Esophagus (tissue), 2 donors: ENCODE data around the gene C11orf52. TPM values are rescaled to one million over a fixed set of nuclear protein-coding genes. Genes with fewer than 3 reads are reported as not detected.

Experiments
- H3K27ac ChIP-seq, 2 donors: one replicate each; pipeline ENCODE4 v1.5.1; 2013; ENCODE audit warnings: low read depth in 2 of 2, mild to moderate bottlenecking in 2 of 2, inconsistent platforms in 1 of 2, low read length in 1 of 2, moderate library complexity in 1 of 2
- H3K27me3 ChIP-seq, 2 donors: one replicate each; pipeline ENCODE4 v1.6.1; 2013; ENCODE audit warnings: low read length in 2 of 2, control low read depth in 1 of 2, mild to moderate bottlenecking in 1 of 2; ENCODE audit not compliant: insufficient read depth in 2 of 2, control insufficient read depth in 1 of 2
- H3K36me3 ChIP-seq, 2 donors: one replicate each; pipeline ENCODE4 v1.6.1; 2013; ENCODE audit warnings: low read length in 1 of 2; ENCODE audit not compliant: control insufficient read depth in 2 of 2, insufficient read depth in 2 of 2
- H3K4me1 ChIP-seq, 2 donors: one replicate each; pipeline ENCODE4 v1.6.1; 2013; ENCODE audit warnings: low read length in 1 of 2; ENCODE audit not compliant: control insufficient read depth in 2 of 2, insufficient read depth in 2 of 2
- H3K4me3 ChIP-seq, 2 donors: one replicate each; pipeline ENCODE4 v1.5.1; 2013; ENCODE audit warnings: low read length in 2 of 2, mild to moderate bottlenecking in 2 of 2, low read depth in 1 of 2, moderate library complexity in 1 of 2
- H3K9me3 ChIP-seq, 2 donors: one replicate each; pipeline ENCODE4 v1.6.1; 2013; ENCODE audit warnings: mild to moderate bottlenecking in 2 of 2, low read depth in 1 of 2, low read length in 1 of 2, moderate library complexity in 1 of 2; ENCODE audit not compliant: control insufficient read depth in 2 of 2, insufficient read depth in 1 of 2
- WGBS, 2 donors: extraction: QIAGEN DNeasy Blood & Tissue Kit; methylation state at CpG; one replicate each; pipeline ENCODE4 v1.1.7; 2013; 5-methylcytosine and 5-hydroxymethylcytosine counted together
- polyA plus RNA-seq, 2 donors: library from polyadenylated mRNA; stranded (reverse); fragments of 200-250 nt; gene quantifications; one replicate each; pipeline ENCODE4 v1.2.3, GENCODE V29; 2013
- donor health status: healthy with polysubstance abuse.
- donor health status: Bipolar disorder and iron deficiency.

Gene C11orf52
- polyA plus RNA-seq, 2 donors = 6.5 to 6.6 TPM

DNA sequence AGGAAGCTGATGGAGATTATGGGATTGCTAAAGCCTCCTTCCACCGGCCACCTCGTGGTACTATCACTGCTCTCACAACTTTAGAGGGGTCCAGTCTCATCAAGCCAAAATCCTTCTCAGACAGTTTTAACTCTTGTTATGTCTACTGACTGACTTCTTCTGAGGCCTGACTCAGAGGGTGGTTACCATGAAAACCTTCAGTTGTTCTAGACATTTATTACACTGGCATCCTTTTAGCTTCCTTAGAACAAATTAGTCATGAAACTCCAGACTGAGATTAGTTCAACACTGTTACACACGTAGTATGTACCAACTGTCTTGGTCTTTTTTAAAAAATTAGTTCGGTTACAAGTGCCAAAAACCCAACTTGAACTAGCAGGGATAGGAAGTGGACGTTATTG, 25.9 kb downstream of the C11orf52 start:
- Histone ChIP-seq H3K4me3 (no peak overlapping the region), H3K27ac (no peak overlapping the region), H3K4me1 (no peaks in the 10 kb centered on the region), H3K27me3 (no peaks in the 10 kb centered on the region), H3K9me3 (no peaks in the 10 kb centered on the region), H3K36me3 (no peaks in the 10 kb centered on the region)
- 59 to 60% methylated on average over 5 of the region's 5 CpGs for WGBS, 2 donors

DNA sequence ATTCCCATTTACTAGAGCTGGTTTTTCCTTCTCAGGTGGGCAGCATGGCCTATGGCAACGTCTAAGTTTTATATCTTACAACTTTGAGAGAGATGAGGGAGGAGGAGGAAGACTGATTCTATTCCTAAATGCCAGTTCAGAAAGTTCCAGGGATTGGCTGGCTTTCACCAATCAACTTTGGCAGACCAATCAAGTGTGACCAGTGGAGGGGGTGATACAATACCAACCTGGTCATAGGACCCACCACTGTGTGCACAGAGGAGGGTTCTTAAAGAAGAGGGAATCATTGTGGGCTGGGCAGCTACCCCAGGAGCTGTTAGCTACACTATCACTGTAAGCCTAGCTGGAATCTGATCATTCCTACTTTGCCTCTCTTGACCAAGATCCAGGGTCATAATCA, 26.5 kb downstream of the C11orf52 start:
- Histone ChIP-seq H3K27ac (peak overlapping the region in 1 of 2 donors; percentile 22), H3K36me3 (no peaks in the 10 kb centered on the region), H3K4me1 (no peaks in the 10 kb centered on the region), H3K9me3 (no peaks in the 10 kb centered on the region), H3K4me3 (no peak overlapping the region), H3K27me3 (no peaks in the 10 kb centered on the region)
- 62 to 80% methylated on average over 1 of the region's 1 CpG for WGBS, 2 donors

DNA sequence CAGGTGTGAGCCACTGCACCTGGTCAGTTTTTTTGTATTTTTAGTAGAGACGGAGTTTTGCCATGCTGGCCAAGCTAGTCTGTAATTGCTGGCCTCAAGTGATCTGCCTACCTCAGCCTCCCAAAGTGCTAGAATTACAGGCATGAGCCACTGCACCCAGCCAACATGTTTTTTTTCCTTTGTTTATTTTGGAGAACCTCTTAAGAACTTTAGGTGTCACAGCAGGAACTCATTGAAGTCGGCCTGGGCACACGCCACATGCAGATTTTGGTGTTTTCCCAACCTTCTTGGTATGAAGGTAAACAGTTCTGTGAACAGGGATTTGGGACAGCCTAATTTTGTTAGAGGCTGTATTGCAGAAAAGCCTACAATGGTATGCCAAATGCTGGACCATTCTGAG, 27.8 kb downstream of the C11orf52 start:
- H3K27me3 ChIP-seq = no peaks in the 10 kb centered on the region
- no peaks in the 10 kb centered on the region for H3K36me3 ChIP-seq
- no peak overlapping the region for H3K27ac ChIP-seq
- H3K4me3 ChIP-seq = no peak overlapping the region
- 55 to 65% methylated on average over 3 of the region's 3 CpGs for WGBS, 2 donors
- no peaks in the 10 kb centered on the region for H3K4me1 ChIP-seq
- no peaks in the 10 kb centered on the region for H3K9me3 ChIP-seq

DNA sequence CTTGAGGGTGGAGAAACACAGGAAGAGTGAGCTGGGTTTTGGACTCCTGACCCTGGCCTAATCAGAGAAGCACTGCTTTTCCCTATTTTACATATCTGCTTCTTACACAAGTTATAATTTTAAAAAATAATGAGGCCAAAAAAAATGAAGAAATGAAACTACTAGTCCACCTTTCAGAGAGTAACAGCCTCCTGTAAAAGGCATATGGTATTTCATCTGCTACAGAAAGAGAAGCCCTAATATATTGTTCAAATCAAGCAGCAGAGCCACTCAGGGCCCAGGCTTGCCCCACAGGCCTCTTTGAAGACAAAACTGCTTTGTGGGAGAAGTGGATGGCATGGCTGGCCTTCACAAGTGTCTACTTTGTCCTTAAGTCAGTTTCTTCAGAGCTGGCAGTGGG, 28.4 kb downstream of the C11orf52 start:
- H3K4me3 ChIP-seq = no peak overlapping the region
- no peaks in the 10 kb centered on the region for H3K36me3 ChIP-seq
- H3K27ac ChIP-seq = no peak overlapping the region
- H3K27me3 ChIP-seq = no peaks in the 10 kb centered on the region
- H3K9me3 ChIP-seq = no peaks in the 10 kb centered on the region
- no peaks in the 10 kb centered on the region for H3K4me1 ChIP-seq

DNA sequence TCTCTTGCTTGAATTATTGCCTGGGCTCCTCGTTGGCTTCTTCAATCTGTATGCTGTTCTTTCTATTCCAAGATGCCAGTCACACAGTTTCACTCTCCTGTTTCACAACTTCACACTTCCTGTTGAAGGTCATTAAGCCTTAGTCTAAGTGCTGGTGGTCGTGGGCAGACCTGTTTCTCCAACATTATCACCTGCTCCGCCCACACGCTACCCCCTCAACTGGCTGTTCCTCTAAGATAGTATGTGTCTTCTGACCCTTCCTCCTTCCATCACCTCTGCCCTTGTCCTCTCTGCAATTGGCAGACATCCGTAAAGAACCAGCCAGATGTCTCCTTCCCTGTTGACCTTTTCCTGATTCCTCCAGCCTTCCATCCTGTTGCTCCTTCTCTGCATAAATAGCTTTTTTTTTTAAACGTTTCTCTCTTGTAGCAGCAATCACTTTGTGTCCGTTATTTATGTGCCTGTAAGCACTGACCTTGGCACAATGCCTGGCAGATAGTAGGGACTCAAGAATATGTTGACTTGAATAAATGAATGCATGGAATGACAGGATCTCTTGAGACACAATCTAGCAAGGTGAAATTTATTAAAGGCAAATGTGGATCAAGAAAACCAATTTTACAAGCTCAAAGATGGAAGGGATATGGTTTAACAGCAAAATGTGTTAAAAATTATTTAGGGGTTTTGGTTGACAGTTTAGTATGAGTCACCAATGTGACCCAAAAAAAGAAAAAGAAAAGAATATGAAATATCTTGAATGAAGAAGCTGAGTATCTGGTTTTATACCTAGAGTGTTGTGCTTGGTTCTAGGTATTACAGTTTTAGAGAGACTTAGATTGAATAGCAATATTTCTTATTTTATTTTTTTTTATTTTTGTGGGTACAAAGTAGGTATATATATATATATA, 31.1 kb downstream of the C11orf52 start:
- no peaks in the 10 kb centered on the region for H3K36me3 ChIP-seq
- H3K4me1 ChIP-seq = no peaks in the 10 kb centered on the region
- H3K27me3 ChIP-seq = no peaks in the 10 kb centered on the region
- WGBS, 2 donors = 63 to 66% methylated on average over 7 of the region's 7 CpGs
- H3K4me3 ChIP-seq = no peak overlapping the region
- no peak overlapping the region for H3K27ac ChIP-seq
- no peaks in the 10 kb centered on the region for H3K9me3 ChIP-seq

DNA sequence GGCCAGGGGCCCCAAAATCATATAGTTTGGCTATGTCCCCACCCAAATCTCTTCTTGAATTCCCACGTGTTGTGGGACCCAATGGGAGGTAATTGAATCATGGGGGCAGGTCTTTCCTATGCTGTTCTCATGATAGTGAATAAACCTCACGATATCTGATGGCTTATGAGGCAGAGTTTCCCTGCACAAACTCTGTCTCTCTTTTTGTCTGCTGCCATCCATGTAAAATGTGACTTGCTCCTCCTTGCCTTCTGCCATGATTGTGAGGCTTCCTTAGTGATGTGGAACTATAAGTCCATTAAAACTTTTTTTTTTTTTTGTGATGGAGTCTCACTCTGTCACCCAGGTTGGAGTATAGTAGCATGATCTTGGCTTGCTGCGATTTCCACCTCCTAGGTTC, 32.9 kb downstream of the C11orf52 start:
- no peaks in the 10 kb centered on the region for H3K4me1 ChIP-seq
- H3K4me3 ChIP-seq = no peak overlapping the region
- H3K27ac ChIP-seq = no peak overlapping the region
- no peaks in the 10 kb centered on the region for H3K9me3 ChIP-seq
- no peaks in the 10 kb centered on the region for H3K27me3 ChIP-seq
- 93 to 94% methylated on average over 3 of the region's 3 CpGs for WGBS, 2 donors
- no peaks in the 10 kb centered on the region for H3K36me3 ChIP-seq

DNA sequence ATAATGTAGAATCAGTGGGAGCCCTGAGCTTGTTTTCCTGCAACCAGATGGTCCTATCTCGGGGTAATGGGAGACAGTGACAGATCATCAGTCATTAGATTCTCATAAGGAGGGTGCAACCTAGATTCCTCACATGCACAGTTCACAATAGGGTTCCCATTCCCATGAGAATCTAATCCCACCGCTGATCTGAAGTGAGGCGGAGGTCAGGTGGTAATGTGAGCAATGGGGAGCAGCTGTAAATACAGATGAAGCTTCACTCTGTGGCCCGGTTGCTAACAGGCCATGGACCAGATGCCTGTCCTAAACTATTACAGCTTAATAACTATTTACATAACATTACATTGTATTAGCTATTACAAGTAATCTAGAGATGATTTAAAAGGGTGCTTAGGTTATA, 35.4 kb downstream of the C11orf52 start:
- WGBS, 2 donors = 94% methylated on average over 4 of the region's 4 CpGs
- H3K4me3 ChIP-seq = no peak overlapping the region
- no peak overlapping the region for H3K27ac ChIP-seq
- no peaks in the 10 kb centered on the region for H3K27me3 ChIP-seq
- H3K4me1 ChIP-seq = no peaks in the 10 kb centered on the region
- H3K36me3 ChIP-seq = no peaks in the 10 kb centered on the region
- H3K9me3 ChIP-seq = no peaks in the 10 kb centered on the region

DNA sequence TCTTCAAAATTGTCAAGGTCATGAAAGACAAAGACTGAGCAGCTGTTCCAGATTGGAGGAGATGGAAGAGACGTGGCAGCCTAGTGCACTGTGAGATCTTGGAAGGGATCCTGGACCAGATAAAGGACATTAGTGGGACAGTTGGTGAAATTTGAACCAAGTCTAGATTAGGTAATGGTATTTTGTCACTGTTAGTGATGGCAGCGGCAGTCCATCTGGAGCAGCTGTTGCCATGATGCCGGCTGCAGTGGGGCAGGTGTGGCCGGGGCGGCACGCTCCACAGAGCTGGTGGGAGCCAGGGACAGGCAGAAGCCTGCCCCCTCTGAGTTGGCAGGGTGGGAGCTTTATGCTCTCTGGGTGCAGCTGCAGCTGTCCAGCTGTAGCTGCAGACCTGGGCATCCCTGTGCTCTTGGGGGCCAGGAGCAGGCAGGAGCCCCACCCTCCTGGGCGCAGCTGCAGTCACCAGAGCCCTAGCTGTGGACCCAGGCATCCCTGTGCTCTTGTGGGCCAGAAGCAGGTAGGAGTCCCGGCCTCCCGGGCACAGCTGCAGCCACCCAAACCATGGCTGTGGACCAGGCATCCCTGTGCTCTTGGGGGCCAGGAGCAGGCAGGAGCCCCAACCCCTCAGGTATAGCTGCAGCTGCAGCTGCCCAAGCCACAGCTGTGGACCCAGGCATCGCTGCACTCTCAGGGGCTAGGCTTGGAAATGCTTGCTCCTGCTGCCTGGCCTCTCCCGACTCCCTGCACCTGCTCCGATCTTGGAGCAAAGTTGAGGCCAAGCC, 39.1 kb downstream of the C11orf52 start:
- Histone ChIP-seq H3K9me3 (no peaks in the 10 kb centered on the region), H3K27ac (no peak overlapping the region), H3K4me1 (no peaks in the 10 kb centered on the region), H3K36me3 (no peaks in the 10 kb centered on the region), H3K27me3 (no peaks in the 10 kb centered on the region), H3K4me3 (no peak overlapping the region)
- 91 to 93% methylated on average over 12 of the region's 12 CpGs for WGBS, 2 donors

DNA sequence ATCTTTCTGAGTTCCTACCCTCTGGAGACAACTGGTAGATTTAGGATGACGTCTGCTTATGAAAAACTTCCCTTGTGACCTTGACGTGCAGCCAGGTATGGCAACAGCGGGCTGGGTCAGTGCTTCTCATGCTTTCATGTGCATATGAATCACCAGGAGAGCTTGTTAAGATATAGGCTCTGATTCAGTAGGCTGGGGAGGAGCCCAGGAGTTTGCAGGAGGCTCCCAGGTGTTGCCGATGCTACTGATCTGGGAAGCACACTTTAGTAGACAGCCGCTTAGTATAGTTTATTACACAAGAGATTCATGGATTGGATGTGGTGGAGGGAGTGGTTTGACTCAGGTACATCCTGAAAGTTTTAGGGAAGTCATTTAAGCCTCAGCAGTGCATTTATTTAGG, 42.2 kb downstream of the C11orf52 start:
- 42 to 53% methylated on average over 5 of the region's 5 CpGs for WGBS, 2 donors
- peak overlapping the region in 1 of 2 donors; percentile 34 for H3K27ac ChIP-seq
- no peak overlapping the region for H3K4me3 ChIP-seq
- no peaks in the 10 kb centered on the region for H3K27me3 ChIP-seq
- no peaks in the 10 kb centered on the region for H3K36me3 ChIP-seq
- H3K9me3 ChIP-seq = no peaks in the 10 kb centered on the region
- no peaks in the 10 kb centered on the region for H3K4me1 ChIP-seq
